Left lung (tissue), 10 donors: ENCODE results near the gene HBQ1. TPM values are rescaled to one million over a fixed set of nuclear protein-coding genes. Genes with fewer than 3 reads are reported as not detected.

Experiments
- ATAC-seq: fragments of 200-7000 bp; cut with Tn5 transposase; one replicate; pipeline ENCODE4 v1.9.1; 2020; ENCODE audit warnings: moderate library complexity
- DNase-seq, 4 donors: peaks; one replicate each; pipeline ENCODE4 v3.0.0-alpha.2; 2013 to 2020
- H3K27ac ChIP-seq, 2 donors: fragments of 200-600 bp; sonication (generic) in 1 of 2; one replicate each; pipeline versions ENCODE4 v1.5.0 to v1.8.0; 2020 to 2021
- H3K27me3 ChIP-seq, 2 donors: fragments of 200-600 bp; sonication (generic) in 1 of 2; one replicate each; pipeline versions ENCODE4 v1.5.0 to v1.8.0; 2020 to 2021
- H3K36me3 ChIP-seq, 2 donors: fragments of 200-600 bp; sonication (generic) in 1 of 2; one replicate each; pipeline versions ENCODE4 v1.5.0 to v1.8.0; 2020 to 2021
- H3K4me1 ChIP-seq, 2 donors: fragments of 200-600 bp; one replicate each; pipeline ENCODE4 v1.8.0; 2021
- H3K4me3 ChIP-seq, 2 donors: fragments of 200-600 bp; sonication (generic) in 1 of 2; one replicate each; pipeline versions ENCODE4 v1.5.0 to v1.8.0; 2020 to 2021; ENCODE audit warnings: mild to moderate bottlenecking in 1 of 2
- H3K9me3 ChIP-seq, 2 donors: fragments of 200-600 bp; sonication (generic) in 1 of 2; one replicate each; pipeline versions ENCODE4 v1.5.0 to v1.8.0; 2020 to 2021
- CTCF ChIP-seq, 2 donors: fragments of 200-600 bp; sonication (generic) in 1 of 2; IDR thresholded peaks; one replicate each; pipeline versions ENCODE4 v1.5.0 to v1.8.0; 2021; ENCODE audit warnings: antibody characterized with exemption in 2 of 2
- intact Hi-C, 2 donors: fragments of 100-400 bp; cut with DNase I; formaldehyde crosslinking; loops; one replicate each; pipeline versions ENCODE4 v1.11.2 to v1.14.2; 2022
- polyA plus RNA-seq, 6 donors: library from polyadenylated mRNA; unstranded; fragments of 120-200 nt; gene quantifications; one replicate each; pipeline ENCODE4 v1.2.1, GENCODE V29; 2013; ENCODE audit not compliant: insufficient read length in 6 of 6
- total RNA-seq, 2 donors: library from RNA; stranded (reverse); fragmentation: NEBNext Ultra II Directional; extraction: Animal tissue kit (Norgen Biotek cat#: 25700); gene quantifications; one replicate each; pipeline ENCODE4 v1.2.1, GENCODE V29; 2021
- donor health status: DM: no; HTN: yes; CAD: no.
- donor health status: DM: no; HTN: no; CAD: no.

Gene HBQ1
- total and polyA plus RNA-seq, 8 donors, result 0.42 to 1.8 (median 1.1) TPM; not detected in 2

DNA sequence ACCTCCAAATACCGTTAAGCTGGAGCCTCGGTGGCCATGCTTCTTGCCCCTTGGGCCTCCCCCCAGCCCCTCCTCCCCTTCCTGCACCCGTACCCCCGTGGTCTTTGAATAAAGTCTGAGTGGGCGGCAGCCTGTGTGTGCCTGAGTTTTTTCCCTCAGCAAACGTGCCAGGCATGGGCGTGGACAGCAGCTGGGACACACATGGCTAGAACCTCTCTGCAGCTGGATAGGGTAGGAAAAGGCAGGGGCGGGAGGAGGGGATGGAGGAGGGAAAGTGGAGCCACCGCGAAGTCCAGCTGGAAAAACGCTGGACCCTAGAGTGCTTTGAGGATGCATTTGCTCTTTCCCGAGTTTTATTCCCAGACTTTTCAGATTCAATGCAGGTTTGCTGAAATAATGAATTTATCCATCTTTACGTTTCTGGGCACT is 2.9 kb upstream of the HBQ1 start:
- H3K4me3 ChIP-seq, result no peak overlapping the region
- TF ChIP-seq CTCF (IDR thresholded peaks at IDR 0.05), result no peak
- no peak overlapping the region for H3K27ac ChIP-seq
- peaks cover 13 to 18% of the 10 kb centered on the region in 2 donors for H3K4me1 ChIP-seq
- DNase-seq (peak in 1 of 4 donors; percentile 51), ATAC-seq (no peak)
- H3K9me3 ChIP-seq, result no peaks in the 10 kb centered on the region
- peaks cover 55 to 79% of the 10 kb centered on the region in 2 donors for H3K27me3 ChIP-seq
- no peaks in the 10 kb centered on the region for H3K36me3 ChIP-seq
- intact Hi-C loops, result no loop called here

GRCh38 chr16:177981-178667 is 2.1 kb upstream of the HBQ1 start:
- peaks cover 55 to 78% of the 10 kb centered on the region in 2 donors for H3K27me3 ChIP-seq
- no peak overlapping the region for H3K4me3 ChIP-seq
- H3K27ac ChIP-seq, result no peak overlapping the region
- no peak for TF ChIP-seq CTCF (IDR thresholded peaks at IDR 0.05)
- ATAC-seq (no peak), DNase-seq (no peak)
- H3K36me3 ChIP-seq, result no peaks in the 10 kb centered on the region
- no peaks in the 10 kb centered on the region for H3K9me3 ChIP-seq
- peaks cover 13 to 18% of the 10 kb centered on the region in 2 donors for H3K4me1 ChIP-seq
- intact Hi-C loops, result no loop called here

DNA sequence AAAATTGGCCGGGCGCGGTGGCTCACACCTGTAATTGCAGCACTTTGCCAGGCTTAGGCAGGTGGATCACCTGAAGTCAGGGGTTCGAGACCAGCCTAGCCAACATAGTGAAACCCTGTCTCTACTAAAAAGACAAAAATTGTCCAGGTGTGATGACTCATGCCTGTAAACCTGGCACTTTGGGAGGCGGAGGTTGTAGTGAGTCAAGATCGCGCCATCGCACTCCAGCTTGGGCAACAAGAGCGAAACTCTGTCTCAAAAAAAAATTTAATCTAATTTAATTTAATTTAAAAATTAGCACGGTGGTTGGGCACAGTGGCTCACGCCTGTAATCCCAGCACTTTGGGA is 1.6 kb upstream of the HBQ1 start:
- H3K9me3 ChIP-seq, result no peaks in the 10 kb centered on the region
- no peaks in the 10 kb centered on the region for H3K36me3 ChIP-seq
- no peak for TF ChIP-seq CTCF (IDR thresholded peaks at IDR 0.05)
- H3K4me1 ChIP-seq, result peaks cover 13 to 18% of the 10 kb centered on the region in 2 donors
- no peak overlapping the region for H3K4me3 ChIP-seq
- intact Hi-C loops, result no loop called here
- H3K27ac ChIP-seq, result no peak overlapping the region
- ATAC-seq (no peak), DNase-seq (no peak)
- H3K27me3 ChIP-seq, result peaks cover 51 to 73% of the 10 kb centered on the region in 2 donors

DNA sequence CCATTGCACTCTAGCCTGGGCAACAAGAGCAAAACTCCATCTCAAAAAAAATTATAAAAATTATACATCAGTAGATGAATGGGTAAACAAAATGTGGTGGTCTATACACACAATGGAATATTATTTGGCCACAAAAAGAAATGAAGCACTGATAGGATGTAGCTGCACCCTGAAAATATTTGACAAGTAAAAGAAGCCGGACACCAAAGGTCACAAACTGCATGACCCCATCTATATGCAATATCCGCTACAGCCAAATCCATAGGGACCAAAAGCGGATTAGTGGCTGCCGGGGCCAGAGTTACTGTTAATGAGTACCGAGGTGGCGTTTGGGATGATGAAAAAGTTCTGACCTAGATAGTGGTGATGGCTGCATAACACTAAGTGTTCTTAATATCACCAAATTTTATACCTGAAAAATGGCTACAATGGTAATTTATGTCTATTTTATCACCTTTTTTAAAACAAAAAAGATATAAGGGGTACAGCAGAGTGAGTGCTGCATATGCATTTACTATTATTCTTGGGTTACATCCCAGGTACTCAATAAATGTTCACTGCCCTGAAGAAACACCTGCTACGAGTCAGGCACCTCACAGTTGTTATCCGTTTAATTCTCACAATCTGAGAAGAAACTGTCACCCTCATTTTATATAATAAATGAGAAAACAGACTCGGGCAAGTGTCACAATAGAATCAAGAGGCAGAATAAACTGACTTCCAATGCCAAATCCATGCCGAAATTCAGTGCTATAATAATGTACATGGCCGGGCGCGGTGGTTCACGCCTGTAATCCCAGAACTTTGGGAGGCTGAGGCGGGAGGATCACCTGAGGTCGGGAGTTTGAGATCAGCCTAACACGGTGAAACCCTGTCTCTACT is 807 bp upstream of the HBQ1 start:
- Histone ChIP-seq H3K36me3 (no peaks in the 10 kb centered on the region), H3K4me1 (peaks cover 13 to 18% of the 10 kb centered on the region in 2 donors), H3K27ac (no peak overlapping the region), H3K27me3 (peaks cover 51 to 66% of the 10 kb centered on the region in 2 donors), H3K9me3 (no peaks in the 10 kb centered on the region), H3K4me3 (no peak overlapping the region)
- DNase-seq (no peak), ATAC-seq (no peak)
- TF ChIP-seq CTCF (IDR thresholded peaks at IDR 0.05), result no peak
- intact Hi-C loops, result no loop called here
